ENCODE results near the gene CASP12. TPM values are rescaled to one million over a fixed set of nuclear protein-coding genes. Genes with fewer than 3 reads are reported as not detected.

CASP12 gene
- total RNA-seq, 1 donor from 2014 or later = 1.3 TPM

GRCh38 chr11:104892723-104893511 lies 5.3 kb downstream of the CASP12 start:
- DNase-seq (ENCODE audit: low read depth, low spot score) = no peak

- no peak for DNase-seq (ENCODE audit: low read depth, low spot score)
These were observed 7.1 kb downstream of the CASP12 start for GRCh38 chr11:104891135-104891534.

GRCh38 chr11:104883342-104883741 lies 14.9 kb downstream of the CASP12 start:
- no peak for DNase-seq (ENCODE audit: low read depth, low spot score)

GRCh38 chr11:104881117-104881794 lies 17.0 kb downstream of the CASP12 start:
- no peak for DNase-seq (ENCODE audit: low read depth, low spot score)

- DNase-seq (ENCODE audit: low read depth, low spot score) = no peak
These were observed 18.6 kb downstream of the CASP12 start for GRCh38 chr11:104879514-104880190.

- DNase-seq (ENCODE audit: low read depth, low spot score) = no peak
These were observed 21.3 kb downstream of the CASP12 start for GRCh38 chr11:104876861-104877431.

- DNase-seq (ENCODE audit: low read depth, low spot score) = no peak
These were observed 21.9 kb downstream of the CASP12 start for GRCh38 chr11:104876324-104876723.

GRCh38 chr11:104873252-104873651 lies 25.0 kb downstream of the CASP12 start:
- DNase-seq (ENCODE audit: low read depth, low spot score) = no peak

- DNase-seq (ENCODE audit: low read depth, low spot score) = no peak
These were observed 25.9 kb downstream of the CASP12 start for GRCh38 chr11:104872393-104872792.

GRCh38 chr11:104870910-104871309 lies 27.4 kb downstream of the CASP12 start:
- DNase-seq (ENCODE audit: low read depth, low spot score) = no peak

- DNase-seq (ENCODE audit: low read depth, low spot score) = no peak
These were observed 31.4 kb downstream of the CASP12 start for GRCh38 chr11:104866815-104867214.

- no peak for DNase-seq (ENCODE audit: low read depth, low spot score)
These were observed 39.1 kb downstream of the CASP12 start for GRCh38 chr11:104858882-104859775.

- DNase-seq (ENCODE audit: low read depth, low spot score) = no peak
These were observed 41.7 kb downstream of the CASP12 start for GRCh38 chr11:104856607-104857006.

GRCh38 chr11:104855965-104856364 lies 42.3 kb downstream of the CASP12 start:
- DNase-seq (ENCODE audit: low read depth, low spot score) = no peak

GRCh38 chr11:104853276-104853675 lies 45.0 kb downstream of the CASP12 start:
- DNase-seq (ENCODE audit: low read depth, low spot score) = no peak

- DNase-seq (ENCODE audit: low read depth, low spot score) = no peak
These were observed 45.4 kb downstream of the CASP12 start for GRCh38 chr11:104852811-104853210.

GRCh38 chr11:104846216-104846615 lies 52.0 kb downstream of the CASP12 start:
- DNase-seq (ENCODE audit: low read depth, low spot score) = no peak

GRCh38 chr11:104844451-104844850 lies 53.8 kb downstream of the CASP12 start:
- no peak for DNase-seq (ENCODE audit: low read depth, low spot score)

- no peak for DNase-seq (ENCODE audit: low read depth, low spot score)
These were observed 55.0 kb downstream of the CASP12 start for GRCh38 chr11:104843150-104843836.

- no peak for DNase-seq (ENCODE audit: low read depth, low spot score)
These were observed 56.2 kb downstream of the CASP12 start for GRCh38 chr11:104841973-104842525.

Data from pulmonary artery endothelial cell (primary cell).